NB4 (cell line): ENCODE data around the gene TMEM109.

Experiments used
- DNase-seq: peaks from one replicate; pipeline ENCODE4 v3.0.0; 2010; ENCODE audit warnings: low read depth
- H3K4me3 ChIP-seq: one replicate; pipeline ENCODE4 v1.5.1; 2011; ENCODE audit warnings: mild to moderate bottlenecking, low read depth, low read length, moderate library complexity
- CTCF ChIP-seq: IDR thresholded peaks from one replicate; pipeline ENCODE4 v1.5.1; 2012; ENCODE audit warnings: low read depth, low read length
- MAX ChIP-seq: IDR thresholded peaks from 2 replicates; pipeline ENCODE4 v1.6.1; 2011; ENCODE audit warnings: low read depth, low read length
- MYC ChIP-seq: IDR thresholded peaks from 2 replicates; pipeline ENCODE4 v1.6.1; 2011; ENCODE audit warnings: low read depth, low read length
- POLR2A ChIP-seq: IDR thresholded peaks from 2 replicates; pipeline ENCODE4 v1.6.1; 2011; ENCODE audit warnings: mild to moderate bottlenecking; ENCODE audit not compliant: insufficient read length; ENCODE audit errors: extremely low read depth

TMEM109 gene

GRCh38 chr11:60899977-60900376, 14.0 kb upstream of the TMEM109 start:
- TF ChIP-seq CTCF, result no peak
- H3K4me3 ChIP-seq, result no peak overlapping the region

GRCh38 chr11:60900673-60901404, 13.1 kb upstream of the TMEM109 start:
- no peak overlapping the region for H3K4me3 ChIP-seq
- no peak for DNase-seq
- TF ChIP-seq MYC (no peak), CTCF (no peak), POLR2A (no peak), MAX (no peak)

More at GRCh38 chr11:60899977-60900376, 14.0 kb upstream of the TMEM109 start:
- no peak for DNase-seq

- H3K4me3 ChIP-seq, result no peak overlapping the region
- no peak for DNase-seq
- TF ChIP-seq MAX (no peak), CTCF (no peak), POLR2A (no peak), MYC (no peak)
Measured at GRCh38 chr11:60902625-60903024, 11.3 kb upstream of the TMEM109 start.

GRCh38 chr11:60905047-60905446, 8.9 kb upstream of the TMEM109 start:
- TF ChIP-seq POLR2A (no peak), MYC (no peak), MAX (no peak), CTCF (no peak)
- peak overlapping the region; percentile 98 for H3K4me3 ChIP-seq
- no peak for DNase-seq

- DNase-seq, result no peak
- peak overlapping the region; percentile 98 for H3K4me3 ChIP-seq
- TF ChIP-seq MAX (no peak), POLR2A (no peak), MYC (no peak), CTCF (no peak)
Measured at GRCh38 chr11:60905551-60906113, 8.3 kb upstream of the TMEM109 start.
